Globus pallidus (tissue), 1 donor: ENCODE measurements around the gene THAP7.
"Not testable (repeated sequence)": the region's sequence is repeated elsewhere in the genome, so short reads cannot be mapped to it uniquely, and the experiment has no call there.

Source experiments
- DNase-seq: peaks from one replicate; pipeline ENCODE4 v3.0.0-alpha.2; 2015; ENCODE audit warnings: low spot score

Gene THAP7

GRCh38 chr22:21013657-21014201 is 11.8 kb upstream of the THAP7 start:
- DNase-seq = no peak

GRCh38 chr22:21012446-21013407 is 10.8 kb upstream of the THAP7 start:
- DNase-seq = no peak

- DNase-seq = no peak
Observed at GRCh38 chr22:21010426-21011113, 8.7 kb upstream of the THAP7 start.

- no peak for DNase-seq
Observed at GRCh38 chr22:21009638-21010425, 7.9 kb upstream of the THAP7 start.

- not testable (repeated sequence) for DNase-seq
Observed at GRCh38 chr22:21009208-21009607, 7.3 kb upstream of the THAP7 start.

GRCh38 chr22:21003782-21004181 is 1.9 kb upstream of the THAP7 start:
- DNase-seq = no peak

- DNase-seq = no peak
Observed at GRCh38 chr22:21000987-21001600, 824 bp downstream of the THAP7 start.

- no peak for DNase-seq
Observed at GRCh38 chr22:21000207-21000986, 1.5 kb downstream of the THAP7 start.

GRCh38 chr22:20999350-21000206 is 2.3 kb downstream of the THAP7 start:
- no peak for DNase-seq

GRCh38 chr22:20998411-20999336 is 3.2 kb downstream of the THAP7 start:
- no peak for DNase-seq

GRCh38 chr22:20997536-20998257 is 4.2 kb downstream of the THAP7 start:
- DNase-seq = no peak

- DNase-seq = no peak
Observed at GRCh38 chr22:20996598-20997535, 5.1 kb downstream of the THAP7 start.

- DNase-seq = no peak
Observed at GRCh38 chr22:20996031-20996410, 5.9 kb downstream of the THAP7 start.

- no peak for DNase-seq
Observed at GRCh38 chr22:20995329-20996030, 6.4 kb downstream of the THAP7 start.

- no peak for DNase-seq
Observed at GRCh38 chr22:20994902-20995241, 7.0 kb downstream of the THAP7 start.

- DNase-seq = no peak
Observed at GRCh38 chr22:20994128-20994901, 7.6 kb downstream of the THAP7 start.
